Globus pallidus (tissue), 1 donor: ENCODE measurements around the gene CAMSAP2.
"Not testable (repeated sequence)": the region's sequence is repeated elsewhere in the genome, so short reads cannot be mapped to it uniquely, and the experiment has no call there.

ENCODE experiments used
- DNase-seq: peaks from one replicate; pipeline ENCODE4 v3.0.0-alpha.2; 2015; ENCODE audit warnings: low spot score

The CAMSAP2 gene

GRCh38 chr1:200784576-200784975 is 45.9 kb downstream of the CAMSAP2 start:
- no peak for DNase-seq

GRCh38 chr1:200786788-200787187 is 48.1 kb downstream of the CAMSAP2 start:
- DNase-seq = no peak

GRCh38 chr1:200787896-200788387 is 49.2 kb downstream of the CAMSAP2 start:
- no peak for DNase-seq

GRCh38 chr1:200791012-200791411 is 52.3 kb downstream of the CAMSAP2 start:
- not testable (repeated sequence) for DNase-seq

- DNase-seq = no peak
Measured at GRCh38 chr1:200793677-200794076, 55.0 kb downstream of the CAMSAP2 start.

- no peak for DNase-seq
Measured at GRCh38 chr1:200794506-200795065, 55.9 kb downstream of the CAMSAP2 start.

GRCh38 chr1:200795156-200795555 is 56.5 kb downstream of the CAMSAP2 start:
- no peak for DNase-seq

GRCh38 chr1:200802042-200802441 is 63.3 kb downstream of the CAMSAP2 start:
- DNase-seq = no peak

- DNase-seq = peak; percentile 80
Measured at GRCh38 chr1:200802865-200803512, 64.3 kb downstream of the CAMSAP2 start.

- no peak for DNase-seq
Measured at GRCh38 chr1:200805719-200806118, 67.0 kb downstream of the CAMSAP2 start.

GRCh38 chr1:200808846-200809245 is 70.2 kb downstream of the CAMSAP2 start:
- no peak for DNase-seq

- no peak for DNase-seq
Measured at GRCh38 chr1:200811704-200812103, 73.0 kb downstream of the CAMSAP2 start.

GRCh38 chr1:200816624-200817224 is 78.0 kb downstream of the CAMSAP2 start:
- DNase-seq = not testable (repeated sequence)

- DNase-seq = no peak
Measured at GRCh38 chr1:200818248-200818647, 79.6 kb downstream of the CAMSAP2 start.

GRCh38 chr1:200819726-200820125 is 81.0 kb downstream of the CAMSAP2 start:
- DNase-seq = no peak

- DNase-seq = no peak
Measured at GRCh38 chr1:200831091-200831490, 92.4 kb downstream of the CAMSAP2 start.

- no peak for DNase-seq
Measured at GRCh38 chr1:200834383-200834782, 95.7 kb downstream of the CAMSAP2 start.

GRCh38 chr1:200836213-200836612 is 97.5 kb downstream of the CAMSAP2 start:
- DNase-seq = no peak

- peak; percentile 11 for DNase-seq
Measured at GRCh38 chr1:200837931-200838571, 99.4 kb downstream of the CAMSAP2 start.

GRCh38 chr1:200838676-200839445 is 100.2 kb downstream of the CAMSAP2 start:
- no peak for DNase-seq

GRCh38 chr1:200845360-200845759 is 106.7 kb downstream of the CAMSAP2 start:
- no peak for DNase-seq

GRCh38 chr1:200846398-200846797 is 107.7 kb downstream of the CAMSAP2 start:
- no peak for DNase-seq
